ENCODE measurements around the gene BNC2.

DNA sequence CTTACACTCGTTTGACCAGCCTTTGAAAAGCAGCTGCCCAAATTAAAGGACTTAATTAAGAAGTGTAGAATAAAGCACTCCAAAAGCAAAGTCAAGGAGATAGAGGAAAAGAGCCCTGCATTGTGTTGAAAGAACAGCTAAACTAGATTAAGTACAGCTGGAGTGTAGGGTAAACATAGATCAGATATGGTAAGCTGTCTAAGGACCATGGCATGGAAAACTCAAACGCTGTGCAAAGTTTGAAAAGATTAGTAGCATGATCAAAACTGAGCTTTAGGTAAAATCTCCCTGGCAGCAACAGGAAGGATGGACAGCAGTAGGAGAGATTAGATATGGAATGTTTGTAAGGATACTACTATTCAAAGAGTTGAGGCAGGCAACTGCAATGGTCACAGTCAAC, 55.4 kb downstream of the BNC2 start:
- TF ChIP-seq POLR2A (IDR thresholded peaks at IDR 0.05; ENCODE audit: low read length) (no peak), GATA1 (IDR thresholded peaks at IDR 0.05; ENCODE audit: low read depth, low read length) (no peak)
